ENCODE data around the gene NELFB. TPM values are rescaled to one million over a fixed set of nuclear protein-coding genes. Genes with fewer than 3 reads are reported as not detected.

Gene NELFB
- total RNA-seq, 3 donors from 2014 or later: 32.6 to 39.2 (median 38.7) TPM

DNA sequence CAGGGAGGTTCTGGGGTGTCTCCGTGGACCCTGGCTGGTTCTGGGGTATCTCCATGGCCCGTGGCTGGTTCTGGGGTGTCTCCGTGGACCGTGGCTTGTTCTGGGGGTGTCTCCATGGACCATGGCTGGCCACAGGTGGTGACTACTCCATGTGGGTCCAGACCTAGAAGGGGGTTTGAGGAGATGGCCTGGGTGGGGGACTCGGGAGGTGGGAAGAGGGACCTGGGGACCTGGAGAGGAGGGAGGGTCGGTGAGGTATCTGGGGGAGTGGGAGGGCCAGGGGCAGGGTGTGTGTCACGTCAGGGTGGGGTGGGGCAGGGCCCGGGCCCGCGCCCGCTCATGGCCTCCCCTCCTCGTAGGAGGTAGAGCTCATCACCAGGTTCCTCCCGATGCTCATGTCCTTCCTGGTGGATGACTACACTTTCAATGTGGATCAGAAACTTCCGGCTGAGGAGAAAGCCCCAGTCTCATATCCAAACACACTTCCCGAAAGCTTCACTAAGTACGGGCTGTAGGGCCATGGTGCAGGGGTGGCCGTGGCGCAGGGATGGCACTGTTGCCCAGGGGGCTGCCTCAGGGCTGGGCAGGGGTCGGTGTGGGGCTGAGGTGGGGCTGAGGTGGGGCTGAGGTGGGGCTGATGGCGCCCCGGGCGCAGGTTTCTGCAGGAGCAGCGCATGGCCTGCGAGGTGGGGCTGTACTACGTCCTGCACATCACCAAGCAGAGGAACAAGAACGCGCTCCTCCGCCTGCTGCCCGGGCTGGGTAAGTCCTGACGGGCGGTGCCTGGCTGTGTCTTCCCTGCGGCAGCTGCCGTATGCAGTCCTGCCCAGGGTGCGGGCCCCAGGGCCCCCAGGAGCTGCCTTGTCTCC, 11.7 kb downstream of the NELFB start:
- Histone ChIP-seq H3K9me3 (no peaks in the 10 kb centered on the region), H3K27ac (no peak overlapping the region), H3K27me3 (no peaks in the 10 kb centered on the region), H3K4me3 (no peak overlapping the region), H3K4me1 (peaks cover 0 to 3% of the 10 kb centered on the region in 2 donors), H3K36me3 (no peaks in the 10 kb centered on the region)
- intact Hi-C loops (cut with DNase I; ENCODE audit: low total_unique reads): no loop called here
- TF ChIP-seq POLR2A (IDR thresholded peaks at IDR 0.05) (no peak), POLR2AphosphoS5 (IDR thresholded peaks at IDR 0.05) (no peak)
- TF ChIP-seq, protein P1, sequence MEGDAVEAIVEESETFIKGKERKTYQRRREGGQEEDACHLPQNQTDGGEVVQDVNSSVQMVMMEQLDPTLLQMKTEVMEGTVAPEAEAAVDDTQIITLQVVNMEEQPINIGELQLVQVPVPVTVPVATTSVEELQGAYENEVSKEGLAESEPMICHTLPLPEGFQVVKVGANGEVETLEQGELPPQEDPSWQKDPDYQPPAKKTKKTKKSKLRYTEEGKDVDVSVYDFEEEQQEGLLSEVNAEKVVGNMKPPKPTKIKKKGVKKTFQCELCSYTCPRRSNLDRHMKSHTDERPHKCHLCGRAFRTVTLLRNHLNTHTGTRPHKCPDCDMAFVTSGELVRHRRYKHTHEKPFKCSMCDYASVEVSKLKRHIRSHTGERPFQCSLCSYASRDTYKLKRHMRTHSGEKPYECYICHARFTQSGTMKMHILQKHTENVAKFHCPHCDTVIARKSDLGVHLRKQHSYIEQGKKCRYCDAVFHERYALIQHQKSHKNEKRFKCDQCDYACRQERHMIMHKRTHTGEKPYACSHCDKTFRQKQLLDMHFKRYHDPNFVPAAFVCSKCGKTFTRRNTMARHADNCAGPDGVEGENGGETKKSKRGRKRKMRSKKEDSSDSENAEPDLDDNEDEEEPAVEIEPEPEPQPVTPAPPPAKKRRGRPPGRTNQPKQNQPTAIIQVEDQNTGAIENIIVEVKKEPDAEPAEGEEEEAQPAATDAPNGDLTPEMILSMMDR (IDR thresholded peaks at IDR 0.05): no peak
- DNase-seq (ENCODE audit: low spot score in 2 of 2): no peak

DNA sequence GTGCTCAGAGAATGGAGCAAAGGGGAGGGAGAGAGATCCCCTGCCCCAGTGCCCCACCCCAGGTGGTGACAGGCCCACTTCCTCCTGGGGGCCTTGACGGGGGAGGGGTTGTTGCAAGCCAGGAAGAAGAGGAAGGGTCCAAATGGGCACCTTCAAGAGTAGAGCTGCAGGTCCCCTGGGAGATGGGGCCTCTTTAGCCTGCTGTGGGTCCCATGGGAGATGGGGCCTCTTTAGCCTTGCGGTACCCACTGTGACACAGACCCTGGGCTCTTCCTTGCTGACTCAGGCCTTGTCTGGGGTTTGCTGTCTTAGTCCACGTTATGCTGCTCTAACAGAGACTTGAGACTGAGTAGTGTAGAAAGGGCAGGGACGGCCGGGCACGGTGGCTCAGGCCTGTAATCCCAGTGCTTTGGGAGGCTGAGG, 12.8 kb downstream of the NELFB start:
- TF ChIP-seq POLR2A (IDR thresholded peaks at IDR 0.05): no peak
- TF ChIP-seq, protein P1 (IDR thresholded peaks at IDR 0.05): no peak
- TF ChIP-seq POLR2AphosphoS5 (IDR thresholded peaks at IDR 0.05): no peak
- Histone ChIP-seq H3K4me3 (no peak overlapping the region), H3K36me3 (peaks cover 5% of the 10 kb centered on the region), H3K27me3 (no peaks in the 10 kb centered on the region), H3K4me1 (peaks cover 0 to 3% of the 10 kb centered on the region in 2 donors), H3K27ac (peak overlapping the region; percentile 15 to 71), H3K9me3 (no peaks in the 10 kb centered on the region)
- no peak for DNase-seq (ENCODE audit: low spot score in 2 of 2)
- intact Hi-C loops (cut with DNase I; ENCODE audit: low total_unique reads): no loop called here

DNA sequence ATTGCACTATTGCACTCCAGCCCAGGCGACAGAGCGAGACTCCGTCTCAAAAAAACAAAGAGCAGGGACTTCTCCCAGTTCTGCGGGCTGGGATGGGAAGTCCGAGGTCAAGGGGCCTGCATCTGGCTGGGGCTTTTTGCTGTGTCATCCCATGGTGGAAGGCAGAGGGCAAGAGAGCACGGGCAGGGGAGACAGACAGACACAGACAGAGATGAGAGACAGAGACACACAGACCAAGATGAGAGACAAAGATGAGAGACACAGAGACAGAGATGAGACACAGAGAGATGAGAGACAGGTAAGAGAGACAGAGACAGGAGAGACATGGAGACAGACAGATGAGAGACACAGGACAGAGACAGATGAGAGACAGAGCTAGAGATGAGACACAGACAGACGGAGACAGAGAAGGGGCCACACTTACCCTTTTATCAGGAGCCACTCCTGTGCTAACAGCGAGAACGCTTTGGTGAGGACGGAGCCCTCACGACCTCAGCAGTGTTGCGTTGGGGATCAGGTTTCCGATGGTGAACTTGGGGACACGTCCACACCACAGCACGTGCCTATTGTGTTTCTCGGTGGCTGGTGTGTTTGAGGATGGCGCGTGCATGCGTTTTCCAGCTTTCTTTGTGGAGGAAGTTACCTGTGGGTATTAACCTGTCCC, 13.5 kb downstream of the NELFB start:
- no peak overlapping the region for H3K4me3 ChIP-seq
- H3K36me3 ChIP-seq: peaks cover 5% of the 10 kb centered on the region
- no peaks in the 10 kb centered on the region for H3K27me3 ChIP-seq
- intact Hi-C loops (cut with DNase I; ENCODE audit: low total_unique reads): loop anchor here (1.0 kb wide), 1 partner anchor 33 kb away; no protein-coding TSS in a partner anchor
- H3K4me1 ChIP-seq: peaks cover 0 to 3% of the 10 kb centered on the region in 2 donors
- peak overlapping the region; percentile 71 to 84 for H3K27ac ChIP-seq
- DNase-seq (ENCODE audit: low spot score in 2 of 2): no peak
- TF ChIP-seq POLR2A (IDR thresholded peaks at IDR 0.05): no peak
- TF ChIP-seq POLR2AphosphoS5 (IDR thresholded peaks at IDR 0.05): no peak
- TF ChIP-seq, protein P1 (IDR thresholded peaks at IDR 0.05): no peak
- H3K9me3 ChIP-seq: no peaks in the 10 kb centered on the region

DNA sequence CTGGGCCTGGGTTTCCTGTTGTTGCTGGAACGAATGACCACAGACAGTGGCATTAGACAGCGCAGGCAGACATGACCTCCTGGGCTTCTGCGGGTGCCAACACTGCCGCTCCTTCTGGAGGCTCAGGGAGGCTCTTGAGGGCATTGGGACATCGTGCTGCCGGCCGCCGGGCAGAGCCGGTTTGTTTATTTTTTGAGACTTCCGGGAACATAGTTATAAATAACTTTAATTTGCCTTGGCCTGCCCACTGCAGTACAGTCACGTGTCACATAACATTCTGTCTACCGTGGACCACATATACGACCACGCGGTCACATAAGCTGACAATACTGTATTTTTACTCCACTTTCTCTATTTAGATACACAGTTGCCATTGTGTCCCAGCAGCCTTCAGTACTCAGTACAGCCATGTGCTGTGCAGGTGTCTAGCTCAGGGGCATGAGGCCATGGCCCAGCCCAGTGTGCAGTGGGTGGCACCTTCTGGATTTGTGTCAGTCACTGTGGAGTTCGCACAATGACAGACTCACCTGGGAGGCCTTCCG, 14.2 kb downstream of the NELFB start:
- peak in 1 of 2 donors; percentile 64 for DNase-seq (ENCODE audit: low spot score in 2 of 2)
- H3K4me3 ChIP-seq: no peak overlapping the region
- no peaks in the 10 kb centered on the region for H3K27me3 ChIP-seq
- peaks cover 0 to 3% of the 10 kb centered on the region in 2 donors for H3K4me1 ChIP-seq
- TF ChIP-seq, protein P1 (IDR thresholded peaks at IDR 0.05): no peak
- TF ChIP-seq POLR2AphosphoS5 (IDR thresholded peaks at IDR 0.05) (peak in 2 of 3 donors; percentile 6 to 31), POLR2A (IDR thresholded peaks at IDR 0.05) (no peak)
- peak overlapping the region; percentile 71 to 84 for H3K27ac ChIP-seq
- intact Hi-C loops (cut with DNase I; ENCODE audit: low total_unique reads): loop anchor here (1.0 kb wide), 1 partner anchor 32 kb away; no protein-coding TSS in a partner anchor
- peaks cover 5% of the 10 kb centered on the region for H3K36me3 ChIP-seq
- H3K9me3 ChIP-seq: no peaks in the 10 kb centered on the region
